LoVo (cell line): Measurements from ENCODE around the gene TIAM2.
A peak's percentile ranks its signal among the peaks of the same experiment; 100 is the strongest.
"Not testable (repeated sequence)": the region's sequence is repeated elsewhere in the genome, so short reads cannot be mapped to it uniquely, and the experiment has no call there.

ENCODE experiments used
- DNase-seq: peaks from one replicate; pipeline ENCODE4 v3.0.0-alpha.2; 2016; ENCODE audit warnings: low spot score

The TIAM2 gene

GRCh38 chr6:154995254-154996015, at the start of gene TIAM2:
Gene TIAM2 (plus strand): TSS chr6:154995315. CDS start chr6:155129224, 133,909 bp downstream.
- no peak for DNase-seq

GRCh38 chr6:154950979-154951344, 44.2 kb upstream of the TIAM2 start:
- DNase-seq, result no peak

- DNase-seq, result no peak
These were observed 43.5 kb upstream of the TIAM2 start for GRCh38 chr6:154951345-154952200.

- no peak for DNase-seq
These were observed 41.5 kb upstream of the TIAM2 start for GRCh38 chr6:154953644-154954043.

- DNase-seq, result no peak
These were observed 40.8 kb upstream of the TIAM2 start for GRCh38 chr6:154954347-154954746.

- no peak for DNase-seq
These were observed 38.2 kb upstream of the TIAM2 start for GRCh38 chr6:154956771-154957522.

- DNase-seq, result no peak
These were observed 36.6 kb upstream of the TIAM2 start for GRCh38 chr6:154958469-154958868.

- no peak for DNase-seq
These were observed 34.7 kb upstream of the TIAM2 start for GRCh38 chr6:154960299-154960843.

- peak; percentile 34 for DNase-seq
These were observed 34.1 kb upstream of the TIAM2 start for GRCh38 chr6:154960854-154961530.

- peak; percentile 41 for DNase-seq
These were observed 32.4 kb upstream of the TIAM2 start for GRCh38 chr6:154962753-154963152.

GRCh38 chr6:154966065-154966770, 28.9 kb upstream of the TIAM2 start:
- not testable (repeated sequence) for DNase-seq

GRCh38 chr6:154969796-154970195, 25.3 kb upstream of the TIAM2 start:
- no peak for DNase-seq

GRCh38 chr6:154974485-154975149, 20.5 kb upstream of the TIAM2 start:
- DNase-seq, result no peak

- DNase-seq, result no peak
These were observed 17.5 kb upstream of the TIAM2 start for GRCh38 chr6:154977588-154977987.

- DNase-seq, result no peak
These were observed 14.6 kb upstream of the TIAM2 start for GRCh38 chr6:154980273-154981078.

- DNase-seq, result no peak
These were observed 13.8 kb upstream of the TIAM2 start for GRCh38 chr6:154981079-154981870.

- DNase-seq, result no peak
These were observed 11.0 kb upstream of the TIAM2 start for GRCh38 chr6:154984146-154984545.

- peak; percentile 50 for DNase-seq
These were observed 8.3 kb upstream of the TIAM2 start for GRCh38 chr6:154986787-154987235.

GRCh38 chr6:154989448-154989847, 5.7 kb upstream of the TIAM2 start:
- no peak for DNase-seq
